HG03175 (cell line): ENCODE data around the gene RTTN.

Source experiments
- ATAC-seq: cut with Tn5 transposase; IDR thresholded peaks from one replicate; pipeline ENCODE4 v1.9.1; 2021; ENCODE audit warnings: mild to moderate bottlenecking, moderate library complexity; ENCODE audit not compliant: unreplicated experiment

RTTN gene

GRCh38 chr18:70216788-70217187 lies 11.3 kb upstream of the RTTN start:
- ATAC-seq: no peak

- no peak for ATAC-seq
Observed at GRCh38 chr18:70207181-70207580, 1.7 kb upstream of the RTTN start.

- no peak for ATAC-seq
Observed at GRCh38 chr18:70200286-70200685, 5.2 kb downstream of the RTTN start.

GRCh38 chr18:70197844-70198243 lies 7.6 kb downstream of the RTTN start:
- no peak for ATAC-seq

- no peak for ATAC-seq
Observed at GRCh38 chr18:70197026-70197425, 8.5 kb downstream of the RTTN start.

- peak; percentile 30 for ATAC-seq
Observed at GRCh38 chr18:70195852-70196434, 9.5 kb downstream of the RTTN start.

- ATAC-seq: peak; percentile 18
Observed at GRCh38 chr18:70195014-70195614, 10.4 kb downstream of the RTTN start.

DNA sequence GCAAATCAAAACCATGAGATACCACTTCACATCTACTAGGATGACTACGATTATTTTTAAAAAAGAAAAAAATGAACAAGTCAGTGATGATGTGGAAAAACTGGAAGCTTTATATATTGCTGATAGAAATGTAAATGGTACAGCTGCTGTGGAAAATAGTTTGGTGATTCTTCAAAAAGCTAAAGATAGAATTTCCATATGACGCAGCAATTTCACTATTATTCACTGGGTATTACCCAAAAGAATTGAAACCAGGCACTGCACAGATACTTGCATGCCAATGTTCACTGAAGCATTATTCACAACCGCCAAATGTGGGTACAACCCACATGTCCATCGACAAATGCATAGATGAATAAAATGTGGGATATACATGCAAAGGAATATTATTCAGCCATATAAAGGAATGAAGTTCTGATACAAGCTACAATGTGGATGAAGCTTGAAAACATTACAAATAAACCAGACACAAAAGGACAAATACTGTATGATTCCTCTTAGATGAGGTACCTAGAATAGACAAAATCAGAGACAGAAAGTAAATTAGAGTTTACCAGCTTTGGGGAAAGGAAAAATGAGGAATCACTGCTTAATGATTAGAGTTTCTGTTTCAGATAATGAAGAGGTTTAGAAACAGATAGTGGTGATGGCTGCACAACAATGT lies 11.1 kb downstream of the RTTN start:
- ATAC-seq: peak; percentile 90

DNA sequence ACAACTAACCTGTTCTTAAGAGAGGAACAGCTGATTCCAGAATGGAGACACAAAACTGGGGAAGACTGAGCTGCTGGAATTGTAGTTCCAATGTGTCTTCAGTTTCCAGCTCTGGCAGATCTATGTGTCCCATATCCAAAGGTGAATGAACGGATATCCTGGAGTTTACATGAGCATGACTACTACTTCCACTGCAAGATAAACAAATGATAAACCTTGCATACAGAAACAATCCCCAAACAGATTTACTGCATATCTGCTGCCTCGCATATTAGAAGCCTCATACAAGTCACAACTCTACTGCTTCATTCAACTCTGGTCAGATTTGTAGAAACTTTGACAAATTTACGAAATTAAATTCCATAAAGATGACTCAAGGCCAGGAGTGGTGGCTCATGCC lies 15.0 kb downstream of the RTTN start:
- no peak for ATAC-seq

DNA sequence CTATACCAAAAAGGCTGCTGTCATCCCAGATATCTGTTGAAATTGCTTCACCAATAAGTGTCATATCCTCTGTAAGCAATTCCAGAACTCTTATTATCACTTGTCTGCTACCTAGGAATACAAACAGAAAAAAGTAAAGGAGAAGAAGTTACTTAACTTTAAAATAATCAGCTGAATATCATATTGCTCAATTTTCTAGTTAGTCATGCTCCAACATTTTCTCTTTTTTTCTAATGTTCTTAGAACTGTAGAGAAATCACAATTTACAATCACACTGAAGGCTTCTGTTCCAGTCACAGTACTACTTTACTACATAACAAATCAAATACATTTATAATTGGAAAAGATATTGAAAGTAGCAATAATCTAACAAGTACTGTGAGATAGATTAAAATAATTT lies 17.4 kb downstream of the RTTN start:
- no peak for ATAC-seq

GRCh38 chr18:70183441-70183840 lies 22.0 kb downstream of the RTTN start:
- no peak for ATAC-seq

GRCh38 chr18:70182548-70182947 lies 22.9 kb downstream of the RTTN start:
- no peak for ATAC-seq

DNA sequence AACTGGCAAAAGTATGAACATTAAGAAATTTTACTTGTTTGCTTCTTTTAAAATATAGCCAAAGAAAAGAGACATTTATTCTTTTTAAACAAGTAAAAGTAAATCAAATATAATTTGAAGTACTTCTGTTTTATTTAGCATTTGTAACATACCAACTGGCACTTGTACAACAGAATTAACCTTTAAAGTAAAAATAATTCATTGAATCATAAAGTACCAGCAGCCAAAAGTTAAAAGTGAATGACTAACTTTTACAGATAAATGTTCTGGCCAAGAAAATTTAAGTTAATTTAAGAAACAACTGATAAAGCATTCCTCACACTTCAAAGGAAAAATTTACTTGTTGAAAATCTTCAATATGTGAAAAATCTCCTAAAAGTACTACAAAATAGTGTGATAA lies 23.8 kb downstream of the RTTN start:
- no peak for ATAC-seq

DNA sequence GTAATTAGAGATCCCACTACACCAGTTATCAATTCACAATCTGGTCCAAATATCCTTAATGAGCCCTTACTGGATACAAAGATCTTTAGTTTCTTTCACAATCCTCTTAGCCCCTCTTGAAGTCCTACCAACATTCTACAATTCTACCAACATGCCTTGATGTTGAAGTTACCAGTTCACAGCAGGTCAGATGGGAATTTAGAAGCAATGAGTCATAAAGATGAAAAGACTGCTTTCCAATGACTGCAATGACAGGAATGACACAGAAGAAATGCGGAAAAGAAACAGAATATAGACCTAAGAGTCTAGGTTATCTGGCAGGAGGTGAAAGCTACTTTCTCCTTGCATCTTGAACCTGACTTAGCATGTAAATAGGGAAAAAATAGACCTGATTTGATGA lies 24.5 kb downstream of the RTTN start:
- ATAC-seq: no peak

GRCh38 chr18:70176537-70176936 lies 28.9 kb downstream of the RTTN start:
- no peak for ATAC-seq

DNA sequence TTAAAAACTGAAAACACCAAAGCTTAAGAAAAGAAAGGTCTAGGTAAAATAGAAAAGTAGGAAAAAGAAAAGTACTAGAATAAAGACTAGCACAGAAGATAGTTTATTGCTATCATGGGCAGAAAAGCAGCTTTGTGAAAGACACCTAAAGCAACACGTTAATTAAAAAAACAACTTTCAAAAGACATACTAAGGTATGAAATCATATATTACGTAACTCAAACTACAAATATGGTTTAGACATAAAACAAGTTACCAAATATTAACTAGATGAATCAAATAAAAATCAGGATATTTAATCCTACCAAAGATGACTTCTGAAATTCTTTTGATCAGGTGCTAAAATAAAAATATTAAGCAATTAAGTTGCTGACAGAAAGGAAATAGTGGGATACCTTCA lies 30.3 kb downstream of the RTTN start:
- no peak for ATAC-seq

GRCh38 chr18:70172225-70172624 lies 33.3 kb downstream of the RTTN start:
- no peak for ATAC-seq

GRCh38 chr18:70169747-70170146 lies 35.7 kb downstream of the RTTN start:
- ATAC-seq: no peak

- ATAC-seq: no peak
Observed at GRCh38 chr18:70166668-70167067, 38.8 kb downstream of the RTTN start.

GRCh38 chr18:70165936-70166335 lies 39.6 kb downstream of the RTTN start:
- no peak for ATAC-seq

GRCh38 chr18:70160073-70160678 lies 45.3 kb downstream of the RTTN start:
- no peak for ATAC-seq
